GM20431 (cell line): ENCODE measurements around the gene SNX21.
"Not testable (repeated sequence)": the region's sequence is repeated elsewhere in the genome, so short reads cannot be mapped to it uniquely, and the experiment has no call there.

Source experiments
- in situ Hi-C: fragments of 300-500 bp; cut with MseI, MboI; formaldehyde crosslinking; loops from one replicate; pipeline ENCODE4 v1.15.0; 2020; ENCODE audit warnings: low sequenced_read_pairs; ENCODE audit not compliant: unreplicated experiment

The SNX21 gene

GRCh38 chr20:45833030-45833882, at the start of gene SNX21:
Gene SNX21, plus strand, starts transcription at chr20:45833799. Its CDS starts 121 bp downstream, at chr20:45833920.
- in situ Hi-C loops = no loop called here

GRCh38 chr20:45788351-45788750, 45.2 kb upstream of the SNX21 start:
- in situ Hi-C loops = no loop called here

GRCh38 chr20:45792317-45793118, 41.1 kb upstream of the SNX21 start:
- in situ Hi-C loops = no loop called here

- in situ Hi-C loops = no loop called here
Measured at GRCh38 chr20:45796337-45797065, 37.1 kb upstream of the SNX21 start.

GRCh38 chr20:45797510-45797909, 36.1 kb upstream of the SNX21 start:
- in situ Hi-C loops = not testable (repeated sequence)

GRCh38 chr20:45797955-45798354, 35.6 kb upstream of the SNX21 start:
- in situ Hi-C loops = not testable (repeated sequence)

GRCh38 chr20:45798935-45799642, 34.5 kb upstream of the SNX21 start:
- in situ Hi-C loops = no loop called here

- in situ Hi-C loops = no loop called here
Measured at GRCh38 chr20:45801851-45802250, 31.7 kb upstream of the SNX21 start.

- in situ Hi-C loops = no loop called here
Measured at GRCh38 chr20:45810191-45810970, 23.2 kb upstream of the SNX21 start.

- in situ Hi-C loops = no loop called here
Measured at GRCh38 chr20:45812157-45813005, 21.2 kb upstream of the SNX21 start, which contains the start of gene UBE2C. Gene UBE2C, plus strand, starts transcription at chr20:45812644. Its CDS starts 52 bp downstream, at chr20:45812696.

GRCh38 chr20:45813006-45813340, 20.6 kb upstream of the SNX21 start:
- in situ Hi-C loops = no loop called here

- in situ Hi-C loops = no loop called here
Measured at GRCh38 chr20:45813489-45813888, 20.1 kb upstream of the SNX21 start.

GRCh38 chr20:45814314-45814713, 19.3 kb upstream of the SNX21 start:
- in situ Hi-C loops = no loop called here

GRCh38 chr20:45816951-45817350, 16.6 kb upstream of the SNX21 start:
- in situ Hi-C loops = no loop called here

- in situ Hi-C loops = no loop called here
Measured at GRCh38 chr20:45817376-45818194, 16.0 kb upstream of the SNX21 start.

GRCh38 chr20:45818239-45818638, 15.4 kb upstream of the SNX21 start:
- in situ Hi-C loops = no loop called here

- in situ Hi-C loops = no loop called here
Measured at GRCh38 chr20:45819466-45819865, 14.1 kb upstream of the SNX21 start.
